Lower lobe of right lung (tissue), 2 donors: ENCODE measurements around the gene APOBEC3H. TPM values are rescaled to one million over a fixed set of nuclear protein-coding genes. Genes with fewer than 3 reads are reported as not detected.

ENCODE experiments used
- ATAC-seq, 2 donors: fragments of 200-7000 bp; cut with Tn5 transposase; one replicate each; pipeline ENCODE4 v1.9.1; 2020 to 2022; ENCODE audit warnings: mild to moderate bottlenecking in 2 of 2, moderate library complexity in 2 of 2
- DNase-seq: peaks from one replicate; pipeline ENCODE4 v3.0.0-alpha.2; 2020
- H3K27ac ChIP-seq: fragments of 200-600 bp; one replicate; pipeline ENCODE4 v1.8.0; 2022
- H3K27me3 ChIP-seq: fragments of 200-600 bp; one replicate; pipeline ENCODE4 v1.8.0; 2022; ENCODE audit warnings: low read depth
- H3K36me3 ChIP-seq: fragments of 200-600 bp; one replicate; pipeline ENCODE4 v1.8.0; 2022; ENCODE audit warnings: mild to moderate bottlenecking
- H3K4me1 ChIP-seq: fragments of 200-600 bp; one replicate; pipeline ENCODE4 v1.8.0; 2022
- H3K4me3 ChIP-seq: fragments of 200-600 bp; one replicate; pipeline ENCODE4 v1.8.0; 2022; ENCODE audit warnings: mild to moderate bottlenecking
- H3K9me3 ChIP-seq: fragments of 200-600 bp; one replicate; pipeline ENCODE4 v1.8.0; 2022
- intact Hi-C: fragments of 100-400 bp; cut with DNase I; formaldehyde crosslinking; loops from one replicate; pipeline ENCODE4 v1.11.0; 2022
- total RNA-seq: library from RNA; stranded (reverse); fragmentation: NEBNext Ultra II Directional; extraction: Animal tissue kit (Norgen Biotek cat#: 25700); gene quantifications from one replicate; pipeline ENCODE4 v1.2.1, GENCODE V29; 2021
- TF ChIP-seq, protein P1 (sequence below): fragments of 200-600 bp; IDR thresholded peaks from one replicate; pipeline ENCODE4 v1.8.0; 2022; ENCODE audit warnings: antibody characterized with exemption, mild to moderate bottlenecking
- donor health status: DM: no; HTN: yes; CAD: no; lungs with severe emphysema.

The APOBEC3H gene
- total RNA-seq, 1 donor from 2014 or later, result 1.9 TPM

DNA sequence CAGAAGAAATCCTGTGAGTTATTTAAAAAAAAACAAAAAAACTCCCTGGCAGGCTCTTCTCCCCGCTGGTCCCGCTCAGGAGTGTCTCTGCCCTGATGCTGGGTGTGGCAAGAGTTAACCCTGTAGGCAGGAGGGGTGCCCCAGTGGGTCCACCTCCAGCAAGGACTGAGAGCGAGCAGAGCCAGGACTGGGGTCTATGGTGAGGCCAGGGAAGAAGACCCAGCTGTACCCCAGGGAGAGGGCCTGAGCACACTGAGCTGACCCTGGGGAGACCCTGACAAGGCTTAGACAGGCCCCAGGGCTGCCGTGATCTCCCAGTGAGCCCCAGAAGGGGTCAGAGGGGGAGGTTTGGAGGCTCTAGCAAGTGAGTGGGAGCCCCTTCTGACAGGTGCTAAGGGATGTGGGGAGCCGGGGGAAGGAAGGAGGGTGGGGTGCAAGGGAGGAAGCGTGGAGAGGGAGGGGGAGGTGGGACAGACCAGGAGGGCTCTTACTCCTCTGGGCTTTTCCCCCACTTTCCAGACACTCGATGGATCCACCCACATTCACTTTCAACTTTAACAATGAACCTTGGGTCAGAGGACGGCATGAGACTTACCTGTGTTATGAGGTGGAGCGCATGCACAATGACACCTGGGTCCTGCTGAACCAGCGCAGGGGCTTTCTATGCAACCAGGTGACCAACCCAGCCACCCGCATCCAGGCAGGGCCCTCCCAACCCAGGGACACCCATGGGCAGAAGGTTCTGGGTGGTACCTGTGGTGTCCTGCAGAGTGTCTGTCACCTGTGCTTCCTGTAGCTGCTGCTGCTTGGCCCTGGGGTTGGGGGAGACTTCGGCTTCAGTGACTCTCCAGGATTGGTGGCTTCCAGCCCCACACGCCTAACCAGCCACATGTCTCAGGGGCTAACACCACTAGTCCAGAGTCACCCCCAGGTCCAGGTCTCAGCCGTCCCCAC, 13.6 kb upstream of the APOBEC3H start:
- ATAC-seq (no peak), DNase-seq (peak; percentile 26)
- Histone ChIP-seq H3K4me3 (no peak overlapping the region), H3K27ac (no peak overlapping the region), H3K9me3 (no peaks in the 10 kb centered on the region), H3K27me3 (no peaks in the 10 kb centered on the region), H3K36me3 (peaks cover 19% of the 10 kb centered on the region), H3K4me1 (no peaks in the 10 kb centered on the region)
- intact Hi-C loops, result no loop called here
- TF ChIP-seq, protein P1, sequence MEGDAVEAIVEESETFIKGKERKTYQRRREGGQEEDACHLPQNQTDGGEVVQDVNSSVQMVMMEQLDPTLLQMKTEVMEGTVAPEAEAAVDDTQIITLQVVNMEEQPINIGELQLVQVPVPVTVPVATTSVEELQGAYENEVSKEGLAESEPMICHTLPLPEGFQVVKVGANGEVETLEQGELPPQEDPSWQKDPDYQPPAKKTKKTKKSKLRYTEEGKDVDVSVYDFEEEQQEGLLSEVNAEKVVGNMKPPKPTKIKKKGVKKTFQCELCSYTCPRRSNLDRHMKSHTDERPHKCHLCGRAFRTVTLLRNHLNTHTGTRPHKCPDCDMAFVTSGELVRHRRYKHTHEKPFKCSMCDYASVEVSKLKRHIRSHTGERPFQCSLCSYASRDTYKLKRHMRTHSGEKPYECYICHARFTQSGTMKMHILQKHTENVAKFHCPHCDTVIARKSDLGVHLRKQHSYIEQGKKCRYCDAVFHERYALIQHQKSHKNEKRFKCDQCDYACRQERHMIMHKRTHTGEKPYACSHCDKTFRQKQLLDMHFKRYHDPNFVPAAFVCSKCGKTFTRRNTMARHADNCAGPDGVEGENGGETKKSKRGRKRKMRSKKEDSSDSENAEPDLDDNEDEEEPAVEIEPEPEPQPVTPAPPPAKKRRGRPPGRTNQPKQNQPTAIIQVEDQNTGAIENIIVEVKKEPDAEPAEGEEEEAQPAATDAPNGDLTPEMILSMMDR, result no peak

DNA sequence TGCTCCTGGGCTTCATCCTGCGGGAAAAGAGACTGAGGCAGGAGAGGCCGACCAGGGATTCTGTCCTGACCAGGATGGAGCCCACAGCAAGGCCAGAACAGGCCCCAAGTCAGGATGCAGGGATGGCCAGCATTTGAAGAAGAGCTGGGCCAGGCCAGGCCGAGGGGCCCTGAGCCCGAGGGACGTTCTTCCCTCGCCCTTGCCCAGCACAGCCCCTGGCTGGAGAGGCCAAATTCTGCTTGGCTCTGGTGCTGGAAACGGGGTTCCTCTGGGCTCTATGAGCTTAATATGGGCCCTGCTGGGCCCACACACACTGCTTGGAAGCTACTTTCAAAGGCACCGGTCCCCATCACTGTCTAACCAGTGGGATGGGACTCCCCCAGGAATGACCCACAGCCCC, 12.4 kb upstream of the APOBEC3H start:
- peaks cover 19% of the 10 kb centered on the region for H3K36me3 ChIP-seq
- H3K4me1 ChIP-seq, result no peaks in the 10 kb centered on the region
- intact Hi-C loops, result no loop called here
- ATAC-seq (no peak), DNase-seq (no peak)
- H3K27ac ChIP-seq, result no peak overlapping the region
- no peaks in the 10 kb centered on the region for H3K27me3 ChIP-seq
- TF ChIP-seq, protein P1, result no peak
- H3K4me3 ChIP-seq, result no peak overlapping the region
- H3K9me3 ChIP-seq, result no peaks in the 10 kb centered on the region

DNA sequence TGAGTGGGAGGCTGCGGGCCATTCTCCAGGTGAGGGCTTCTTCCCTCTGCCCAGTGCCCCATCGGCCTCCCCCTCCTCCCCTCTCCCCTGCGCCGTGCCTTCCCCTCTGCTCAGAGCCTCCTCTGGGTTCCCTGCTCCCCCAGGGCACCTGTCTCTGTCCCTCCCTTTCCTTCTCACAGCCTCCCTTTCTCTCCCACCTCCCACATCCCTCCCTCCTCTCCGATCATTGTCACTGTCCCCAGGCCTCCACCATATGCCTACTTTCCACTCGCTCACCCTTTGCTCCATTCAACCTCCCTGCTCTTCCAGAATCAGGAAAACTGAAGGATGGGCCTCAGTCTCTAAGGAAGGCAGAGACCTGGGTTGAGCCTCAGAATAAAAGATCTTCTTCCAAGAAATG, 9.9 kb upstream of the APOBEC3H start:
- Histone ChIP-seq H3K4me1 (no peaks in the 10 kb centered on the region), H3K27ac (no peak overlapping the region), H3K9me3 (no peaks in the 10 kb centered on the region), H3K4me3 (no peak overlapping the region), H3K27me3 (peaks cover 9% of the 10 kb centered on the region), H3K36me3 (no peaks in the 10 kb centered on the region)
- ATAC-seq (no peak), DNase-seq (no peak)
- TF ChIP-seq, protein P1, result no peak
- intact Hi-C loops, result no loop called here

DNA sequence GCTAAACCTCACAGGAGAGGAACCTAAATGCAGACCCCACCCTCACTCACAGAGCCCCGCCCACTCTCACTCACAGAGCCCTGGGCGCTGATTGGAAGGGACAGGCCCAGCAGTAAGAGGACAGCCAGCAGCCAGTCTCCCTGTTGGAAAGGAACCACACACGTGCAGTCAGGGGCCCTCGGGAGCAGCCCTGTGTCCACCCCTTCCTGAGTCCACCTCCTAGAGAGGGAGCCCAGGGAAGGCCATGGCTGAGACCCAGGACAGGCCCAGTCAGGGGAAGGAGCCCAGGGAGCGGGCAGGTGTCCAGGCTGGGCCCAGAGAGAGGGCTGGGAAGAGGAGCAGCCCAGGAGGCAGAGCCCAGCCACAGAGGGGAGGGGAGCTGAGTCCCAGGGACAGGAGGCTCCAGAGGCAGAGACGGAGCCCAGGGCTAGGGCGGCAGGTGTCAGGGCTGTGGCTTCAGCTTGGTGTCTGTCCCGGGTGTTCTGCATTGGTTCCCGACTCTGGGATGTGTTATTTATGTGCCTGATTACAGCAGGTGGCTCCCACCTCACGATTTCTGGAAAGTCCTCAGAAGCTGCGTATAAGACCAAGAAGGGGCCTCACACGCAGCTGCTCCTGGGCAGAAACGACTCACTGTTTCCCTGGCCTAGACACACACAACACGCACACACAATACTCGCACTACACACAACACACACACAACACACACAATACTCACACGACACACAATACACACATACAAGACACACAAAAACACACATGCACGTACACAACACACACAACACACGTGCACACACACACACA, 9.0 kb upstream of the APOBEC3H start:
- no peak for DNase-seq
- peak in 1 of 2 donors; percentile 31 for ATAC-seq
- no peaks in the 10 kb centered on the region for H3K36me3 ChIP-seq
- H3K4me3 ChIP-seq, result no peak overlapping the region
- peaks cover 9% of the 10 kb centered on the region for H3K27me3 ChIP-seq
- H3K4me1 ChIP-seq, result peaks cover 9% of the 10 kb centered on the region
- H3K9me3 ChIP-seq, result no peaks in the 10 kb centered on the region
- intact Hi-C loops, result no loop called here
- H3K27ac ChIP-seq, result no peak overlapping the region
- TF ChIP-seq, protein P1, result no peak

DNA sequence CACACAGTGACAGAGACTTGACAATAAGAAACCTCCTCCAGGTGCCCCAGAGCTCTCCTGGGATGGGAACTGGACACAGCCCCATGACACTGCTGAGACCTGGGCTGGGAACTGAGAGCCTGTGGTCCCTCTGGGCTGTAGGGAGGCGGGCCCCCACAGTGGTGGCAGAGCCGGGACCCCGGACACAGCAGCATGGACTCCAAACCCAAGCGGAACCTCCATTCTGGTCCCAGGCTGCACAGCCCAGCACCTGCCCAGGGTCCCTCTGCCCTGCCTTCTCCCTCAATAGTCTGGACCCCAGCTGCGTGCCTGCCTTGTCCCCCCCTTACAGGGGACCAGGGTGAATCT, 8.4 kb upstream of the APOBEC3H start:
- peaks cover 9% of the 10 kb centered on the region for H3K27me3 ChIP-seq
- no peak for ATAC-seq
- H3K36me3 ChIP-seq, result no peaks in the 10 kb centered on the region
- no peak for DNase-seq
- no peak overlapping the region for H3K4me3 ChIP-seq
- TF ChIP-seq, protein P1, result no peak
- intact Hi-C loops, result no loop called here
- no peak overlapping the region for H3K27ac ChIP-seq
- no peaks in the 10 kb centered on the region for H3K9me3 ChIP-seq
- H3K4me1 ChIP-seq, result peaks cover 9% of the 10 kb centered on the region
